ENCODE data around the gene ANAPC2.

Gene ANAPC2

GRCh38 chr9:137156567-137157375 is 31.6 kb downstream of the ANAPC2 start:
- POLR2A ChIA-PET: interaction anchor here (1.2 kb wide), 1 partner anchor 84 kb away, joined by 5 read pairs; the partner anchor contains the start of gene TUBB4B
- CTCF ChIA-PET: interaction anchor here (0.6 to 2.2 kb wide), 10 partner anchors 10 to 128 kb away, joined by 3 to 7 read pairs (median 3); partner anchors contain the start of genes ABCA2, ANAPC2, GRIN1 and RNF224

GRCh38 chr9:137152844-137153405 is 35.4 kb downstream of the ANAPC2 start:
- POLR2A ChIA-PET: no interaction called here
- CTCF ChIA-PET: no interaction called here
- DNase-seq (ENCODE audit: extremely low spot score): no peak
- TF ChIP-seq CTCF (IDR thresholded peaks at IDR 0.05; ENCODE audit: control extremely low read depth, extremely low read depth, low read depth, missing control alignments): no peak

More at GRCh38 chr9:137156567-137157375, 31.6 kb downstream of the ANAPC2 start:
- no peak for TF ChIP-seq CTCF (IDR thresholded peaks at IDR 0.05; ENCODE audit: control extremely low read depth, extremely low read depth, low read depth, missing control alignments)
- DNase-seq (ENCODE audit: extremely low spot score): peak; percentile 83

GRCh38 chr9:137150617-137151457 is 37.5 kb downstream of the ANAPC2 start:
- ChIA-PET POLR2A (interaction anchor here (0.5 to 2.2 kb wide), 17 partner anchors 11 to 741 kb away, joined by 3 to 24 read pairs (median 5); partner anchors contain the start of genes MAN1B1, PAXX, TOR4A and TPRN), CTCF (interaction anchor here (0.7 to 1.9 kb wide), 10 partner anchors 22 to 122 kb away, joined by 3 to 12 read pairs (median 4); partner anchors contain the start of genes ANAPC2 and SSNA1)
- DNase-seq (ENCODE audit: extremely low spot score): peak; percentile 89
- TF ChIP-seq CTCF (IDR thresholded peaks at IDR 0.05; ENCODE audit: control extremely low read depth, extremely low read depth, low read depth, missing control alignments): no peak

- POLR2A ChIA-PET: interaction anchor here (0.6 to 2.2 kb wide), 11 partner anchors 10 to 158 kb away, joined by 3 to 24 read pairs (median 5); partner anchors contain the start of genes PAXX, TOR4A, TPRN and TUBB4B
- no peak for TF ChIP-seq CTCF (IDR thresholded peaks at IDR 0.05; ENCODE audit: control extremely low read depth, extremely low read depth, low read depth, missing control alignments)
- CTCF ChIA-PET: interaction anchor here (0.8 to 1.9 kb wide), 10 partner anchors 10 to 121 kb away, joined by 3 to 12 read pairs (median 4); partner anchors contain the start of genes ANAPC2, NPDC1 and SSNA1
Measured at GRCh38 chr9:137149942-137150616, 38.3 kb downstream of the ANAPC2 start.

GRCh38 chr9:137149363-137149762 is 39.0 kb downstream of the ANAPC2 start:
- TF ChIP-seq CTCF (IDR thresholded peaks at IDR 0.05; ENCODE audit: control extremely low read depth, extremely low read depth, low read depth, missing control alignments): no peak
- ChIA-PET POLR2A (interaction anchor here (0.7 kb wide), 1 partner anchor 91 kb away, joined by 3 read pairs; no protein-coding TSS in a partner anchor), CTCF (interaction anchor here (0.9 to 1.9 kb wide), 7 partner anchors 9 to 120 kb away, joined by 3 to 12 read pairs (median 3); partner anchors contain the start of genes NDOR1, NPDC1 and TMEM203)
- DNase-seq (ENCODE audit: extremely low spot score): no peak

More at GRCh38 chr9:137149942-137150616, 38.3 kb downstream of the ANAPC2 start:
- DNase-seq (ENCODE audit: extremely low spot score): peak; percentile 89

Data from GM10248 (cell line).